HG02623 (cell line): Measurements from ENCODE around the gene ROPN1B.
"Not testable (repeated sequence)": the region's sequence is repeated elsewhere in the genome, so short reads cannot be mapped to it uniquely, and the experiment has no call there.

Experiments
- ATAC-seq: cut with Tn5 transposase; IDR thresholded peaks from one replicate; pipeline ENCODE4 v1.9.1; 2021; ENCODE audit warnings: moderate library complexity; ENCODE audit not compliant: unreplicated experiment

ROPN1B gene

DNA sequence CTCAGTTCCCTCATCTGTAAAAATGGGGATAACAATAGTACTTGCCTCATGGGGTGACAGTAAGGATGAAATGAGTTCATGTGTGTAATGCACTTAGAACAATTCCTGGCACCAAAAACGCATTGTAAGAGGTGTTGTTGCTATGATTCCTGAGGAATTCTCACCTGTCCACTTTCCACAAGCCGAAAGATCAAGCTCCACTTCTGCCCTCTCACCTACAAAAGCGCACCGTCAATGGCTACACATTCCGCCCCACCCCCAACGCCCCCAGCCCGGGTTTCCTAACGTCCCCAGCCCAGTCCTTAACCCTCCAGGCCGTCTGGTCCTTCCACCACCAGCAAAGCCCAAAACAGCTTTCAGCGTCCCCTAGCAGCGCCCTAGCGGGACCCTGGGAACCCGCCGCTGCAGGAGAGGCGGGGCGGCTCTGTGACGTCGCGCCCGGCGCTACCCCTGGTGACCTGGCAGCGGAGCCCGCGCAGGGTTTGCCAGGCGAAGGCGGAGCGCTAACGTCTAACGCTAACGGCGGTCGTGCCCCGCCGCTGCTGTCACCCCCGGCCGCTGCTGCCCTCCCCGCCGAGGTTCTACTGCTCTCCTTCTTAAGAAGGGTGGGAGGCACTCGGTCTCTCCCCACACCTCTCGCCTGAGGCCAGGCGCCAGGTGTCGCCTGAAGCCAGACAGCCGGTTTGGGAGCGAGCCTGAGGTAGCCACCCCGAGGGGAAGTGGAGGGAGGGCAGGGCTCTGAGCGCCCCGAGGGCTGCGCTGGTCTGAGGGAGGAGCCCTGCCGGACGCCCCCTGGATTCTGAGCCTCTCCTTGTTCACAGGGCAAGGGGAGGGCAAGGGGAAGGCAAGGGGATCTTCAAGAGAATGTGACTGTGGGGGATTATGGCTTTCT, at the start of gene ROPN1B:
TSS of gene ROPN1B (plus strand) at position 478 of the 892 bp plus-strand sequence. CDS start 2,877 bp downstream, outside the sequence.
- not testable (repeated sequence) for ATAC-seq

- ATAC-seq = not testable (repeated sequence)
Observed at GRCh38 chr3:125920191-125920590, 48.8 kb upstream of the ROPN1B start.

GRCh38 chr3:125920751-125921279, 48.2 kb upstream of the ROPN1B start:
- not testable (repeated sequence) for ATAC-seq

DNA sequence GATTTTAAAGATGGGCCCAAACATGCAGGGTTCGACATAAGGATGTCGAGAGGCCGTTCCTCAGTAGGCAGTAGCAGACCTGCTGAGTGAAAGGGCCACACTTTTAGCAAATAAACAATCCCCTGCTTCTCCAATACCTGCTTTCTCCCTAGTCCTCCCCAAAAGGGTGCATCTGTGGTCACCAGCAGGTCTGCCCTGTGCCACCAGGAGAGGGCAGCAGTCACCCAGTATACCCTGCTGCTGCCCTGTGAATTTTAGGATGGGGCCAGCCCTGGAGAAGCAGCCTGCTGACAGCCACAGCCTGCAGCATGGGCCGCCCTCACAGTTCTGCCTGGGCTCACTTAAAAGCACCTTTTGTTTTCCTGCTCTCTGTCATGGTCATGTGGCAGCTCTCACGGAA, 47.3 kb upstream of the ROPN1B start:
- not testable (repeated sequence) for ATAC-seq

- not testable (repeated sequence) for ATAC-seq
Observed at GRCh38 chr3:125923324-125924115, 45.5 kb upstream of the ROPN1B start.

DNA sequence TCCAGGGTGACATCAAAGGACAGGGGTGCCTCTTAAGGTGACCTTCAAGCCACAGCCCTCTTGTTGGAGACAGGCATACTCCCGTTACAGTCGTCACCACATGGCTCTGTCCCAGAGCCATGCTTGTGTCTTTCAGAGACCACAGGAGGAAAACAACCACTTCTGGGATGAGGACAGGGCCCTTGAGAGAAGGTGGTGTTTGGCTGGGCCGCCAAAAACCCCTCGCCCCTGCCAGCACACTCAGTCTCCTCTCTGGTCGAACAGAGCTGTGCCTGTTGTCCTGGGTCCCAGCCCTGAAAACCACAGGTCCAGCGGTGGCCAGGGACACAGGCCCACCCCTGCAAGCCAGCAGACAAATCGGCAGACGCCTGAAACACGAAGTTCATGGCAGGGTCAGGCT, 44.7 kb upstream of the ROPN1B start:
- ATAC-seq = not testable (repeated sequence)

DNA sequence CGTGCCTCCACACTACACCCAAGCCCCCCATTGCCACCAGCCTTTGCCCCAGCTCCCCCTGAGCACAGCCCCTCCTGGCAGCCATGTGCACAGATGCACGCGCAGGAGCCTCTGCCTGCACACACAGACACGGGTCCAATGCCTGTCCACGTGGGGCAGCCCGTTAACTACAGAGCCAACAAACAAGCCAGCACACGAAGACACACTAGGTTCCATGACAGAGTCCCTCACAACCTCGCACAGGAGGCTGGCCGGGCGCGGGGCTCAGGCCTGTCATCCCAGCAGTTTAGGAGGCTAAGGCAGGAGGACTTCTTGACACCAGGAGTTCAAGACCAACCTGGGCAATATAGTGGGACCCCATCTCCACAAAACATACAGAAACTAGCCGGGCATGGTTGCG, 43.3 kb upstream of the ROPN1B start:
- ATAC-seq = not testable (repeated sequence)

- ATAC-seq = not testable (repeated sequence)
Observed at GRCh38 chr3:125928771-125929545, 40.0 kb upstream of the ROPN1B start.

DNA sequence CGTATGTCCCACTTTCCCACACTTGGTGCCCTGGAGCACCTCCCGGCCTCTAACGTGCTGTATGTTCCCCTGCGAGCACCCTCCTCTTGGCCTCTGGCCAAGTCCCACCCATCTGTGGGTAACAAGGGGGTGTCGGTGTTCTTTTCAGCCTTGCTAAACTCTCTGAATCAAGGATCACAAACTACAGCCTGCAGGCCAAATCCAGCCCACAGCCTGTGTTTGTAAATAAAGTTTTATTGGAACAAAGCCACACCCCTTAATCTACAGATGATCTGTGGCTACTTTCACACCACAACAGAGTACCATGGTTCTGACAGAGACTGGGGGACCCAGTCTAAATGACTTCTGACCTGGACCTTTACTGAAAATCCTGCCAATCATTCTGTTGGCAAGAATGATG, 39.2 kb upstream of the ROPN1B start:
- ATAC-seq = not testable (repeated sequence)

- not testable (repeated sequence) for ATAC-seq
Observed at GRCh38 chr3:125931355-125931880, 37.6 kb upstream of the ROPN1B start.

DNA sequence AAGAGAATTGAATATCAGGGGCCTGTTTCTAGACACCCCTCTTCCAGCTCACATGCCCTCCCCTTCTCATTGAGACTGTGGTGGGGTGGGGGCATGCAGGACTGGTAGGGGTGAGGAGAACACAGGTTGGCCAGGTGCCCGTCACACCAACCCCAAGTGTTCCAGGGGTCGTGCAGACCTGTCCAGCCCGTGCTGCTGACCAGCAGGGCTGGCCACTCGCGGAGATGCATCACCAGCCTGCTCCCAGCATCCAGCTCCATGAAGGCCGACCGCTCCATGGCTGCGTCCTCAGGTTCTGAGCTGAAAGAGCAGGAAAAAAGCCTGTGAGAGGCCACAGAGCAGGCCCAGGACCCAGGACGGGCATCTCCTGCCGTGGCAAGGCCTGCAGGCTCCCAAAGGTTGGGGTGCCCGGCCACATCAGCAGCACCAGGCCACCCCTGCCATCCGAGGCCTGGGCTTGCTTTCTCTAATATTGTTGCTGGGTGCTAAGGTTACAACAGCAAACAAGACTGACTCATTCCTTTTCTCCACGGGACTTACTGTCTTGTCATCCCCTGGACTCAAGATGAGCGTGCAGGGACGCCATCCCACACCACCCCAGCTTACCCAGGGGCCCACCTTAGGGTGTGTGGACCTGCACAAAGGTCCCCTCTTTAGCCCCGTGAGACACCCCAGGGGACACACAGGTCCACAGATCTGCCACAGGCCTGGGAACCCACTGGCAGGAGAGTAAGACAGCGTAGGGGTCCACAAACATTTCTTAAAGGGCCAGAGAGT, 35.4 kb upstream of the ROPN1B start:
- ATAC-seq = not testable (repeated sequence)

DNA sequence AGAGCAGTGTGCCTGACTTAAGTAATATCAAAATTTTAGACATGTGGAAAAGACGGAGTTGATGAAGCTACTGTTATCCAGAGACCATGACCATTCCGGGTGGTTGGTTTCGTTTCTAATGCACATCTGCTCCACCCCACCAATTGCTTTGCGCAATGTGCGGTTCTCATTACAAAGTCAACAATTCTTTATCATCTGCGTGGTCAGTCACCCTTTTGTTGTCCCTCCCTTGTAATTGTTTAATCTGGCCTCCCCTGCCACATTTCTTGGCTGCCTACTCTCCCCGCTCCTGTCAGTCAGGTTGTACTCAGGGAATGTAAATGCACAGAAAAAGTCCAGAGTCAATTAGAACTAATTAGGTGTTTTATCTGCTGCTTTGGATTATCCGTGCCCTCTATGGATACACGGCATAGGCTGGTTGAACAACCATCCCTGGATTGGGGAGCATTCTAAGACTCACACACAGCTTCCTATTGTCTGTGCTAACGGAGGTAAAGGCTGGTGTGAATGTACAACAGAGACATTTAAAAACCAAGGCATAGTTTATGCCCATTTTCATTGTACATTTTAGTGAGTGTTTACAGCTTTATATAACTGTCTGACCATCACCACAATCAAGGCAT, 33.6 kb upstream of the ROPN1B start:
- not testable (repeated sequence) for ATAC-seq

GRCh38 chr3:125936210-125936815, 32.7 kb upstream of the ROPN1B start:
- ATAC-seq = not testable (repeated sequence)

- not testable (repeated sequence) for ATAC-seq
Observed at GRCh38 chr3:125936891-125937290, 32.1 kb upstream of the ROPN1B start.

- ATAC-seq = not testable (repeated sequence)
Observed at GRCh38 chr3:125947806-125948205, 21.2 kb upstream of the ROPN1B start.

- ATAC-seq = not testable (repeated sequence)
Observed at GRCh38 chr3:125948901-125949300, 20.1 kb upstream of the ROPN1B start.

DNA sequence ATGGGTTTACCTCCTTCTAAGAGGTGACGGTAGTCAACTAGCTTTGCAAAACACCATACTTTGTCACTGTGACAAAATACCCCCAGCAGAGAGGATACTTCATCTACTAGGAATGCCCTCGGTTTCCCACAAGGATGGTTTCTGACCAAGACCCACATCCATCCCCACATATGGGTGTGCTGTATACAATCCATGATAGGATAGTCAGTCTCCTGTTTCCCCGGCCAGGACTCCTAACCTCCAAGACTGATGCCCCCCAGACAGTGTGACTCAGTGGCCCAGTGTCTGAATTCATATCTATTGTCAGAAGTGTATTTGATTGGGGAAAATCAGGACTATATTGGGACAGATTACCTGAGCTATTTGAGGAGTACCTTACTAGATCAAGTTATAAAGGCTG, 17.8 kb upstream of the ROPN1B start:
- not testable (repeated sequence) for ATAC-seq

GRCh38 chr3:125957020-125957419, 12.0 kb upstream of the ROPN1B start:
- ATAC-seq = not testable (repeated sequence)
